Brain microvascular endothelial cell (primary cell): ENCODE measurements around the gene PIAS1.
"Not testable (repeated sequence)": the region's sequence is repeated elsewhere in the genome, so short reads cannot be mapped to it uniquely, and the experiment has no call there.

ENCODE experiments used
- DNase-seq: peaks from one replicate; pipeline ENCODE4 v3.0.0-alpha.2; 2020
- H3K27ac ChIP-seq: fragments of 250-450 bp; sonication (Bioruptor Pico); 2 replicates; pipeline ENCODE4 v1.5.1; 2020; ENCODE audit warnings: mild to moderate bottlenecking, moderate library complexity
- H3K27me3 ChIP-seq: fragments of 250-450 bp; sonication (Bioruptor Pico); replicated peaks from 2 replicates; pipeline ENCODE4 v1.5.1; 2020; ENCODE audit warnings: mild to moderate bottlenecking
- H3K36me3 ChIP-seq: fragments of 250-450 bp; sonication (Bioruptor Pico); replicated peaks from 2 replicates; pipeline ENCODE4 v1.5.1; 2020; ENCODE audit warnings: mild to moderate bottlenecking
- H3K4me3 ChIP-seq: 2 replicates; pipeline ENCODE4 v1.5.1; 2011; ENCODE audit warnings: low read depth, mild to moderate bottlenecking, control low read depth, low read length, moderate library complexity
- CTCF ChIP-seq: IDR thresholded peaks from 2 replicates; pipeline ENCODE4 v1.5.1; 2011; ENCODE audit warnings: low read depth, mild to moderate bottlenecking, moderate library complexity, low read length, control low read depth, inconsistent platforms; ENCODE audit errors: missing control alignments
- in situ Hi-C: cut with HindIII; loops from 2 replicates; pipeline ENCODE4 v1.10.0; 2017; ENCODE audit warnings: low sequenced_read_pairs, low pct_ligation_motif_present

Gene PIAS1

GRCh38 chr15:68158046-68158628 is 104.0 kb downstream of the PIAS1 start:
- no peak for DNase-seq
- in situ Hi-C loops, result no loop called here
- H3K27ac ChIP-seq, result no peak overlapping the region
- TF ChIP-seq CTCF, result no peak
- H3K27me3 ChIP-seq, result no peaks in the 10 kb centered on the region
- peaks cover 7% of the 10 kb centered on the region for H3K36me3 ChIP-seq
- H3K4me3 ChIP-seq, result no peak overlapping the region

GRCh38 chr15:68163191-68163590 is 109.1 kb downstream of the PIAS1 start:
- no peaks in the 10 kb centered on the region for H3K27me3 ChIP-seq
- H3K36me3 ChIP-seq, result no peaks in the 10 kb centered on the region
- H3K27ac ChIP-seq, result no peak overlapping the region
- no peak for DNase-seq
- in situ Hi-C loops, result no loop called here
- TF ChIP-seq CTCF, result no peak
- no peak overlapping the region for H3K4me3 ChIP-seq

- H3K4me3 ChIP-seq, result no peak overlapping the region
- H3K27me3 ChIP-seq, result no peaks in the 10 kb centered on the region
- no peak for TF ChIP-seq CTCF
- H3K27ac ChIP-seq, result no peak overlapping the region
- no peak for DNase-seq
- H3K36me3 ChIP-seq, result no peaks in the 10 kb centered on the region
- in situ Hi-C loops, result no loop called here
Observed at GRCh38 chr15:68166847-68167246, 112.7 kb downstream of the PIAS1 start.

- H3K36me3 ChIP-seq, H3K27ac ChIP-seq, in situ Hi-C loops, H3K4me3 ChIP-seq, DNase-seq, H3K27me3 ChIP-seq: not testable (repeated sequence)
Observed at GRCh38 chr15:68172037-68172436, 117.9 kb downstream of the PIAS1 start.

GRCh38 chr15:68173119-68173518 is 119.0 kb downstream of the PIAS1 start:
- Histone ChIP-seq H3K36me3 (no peaks in the 10 kb centered on the region), H3K4me3 (no peak overlapping the region), H3K27ac (no peak overlapping the region), H3K27me3 (no peaks in the 10 kb centered on the region)
- TF ChIP-seq CTCF, result no peak
- in situ Hi-C loops, result no loop called here
- no peak for DNase-seq

GRCh38 chr15:68175526-68175925 is 121.4 kb downstream of the PIAS1 start:
- TF ChIP-seq CTCF, result no peak
- H3K27ac ChIP-seq, result no peak overlapping the region
- in situ Hi-C loops, result no loop called here

More at GRCh38 chr15:68175526-68175925, 121.4 kb downstream of the PIAS1 start:
- no peak overlapping the region for H3K4me3 ChIP-seq
- no peaks in the 10 kb centered on the region for H3K36me3 ChIP-seq
- DNase-seq, result no peak
- no peaks in the 10 kb centered on the region for H3K27me3 ChIP-seq
